H1 (cell line): Measurements from ENCODE around the gene FKBP10.

Source experiments
- CBX5 ChIP-seq: fragments of 300-800, 300-1000 bp; sonication (generic); IDR thresholded peaks from 2 replicates; pipeline ENCODE4 v1.7.1; 2016; ENCODE audit warnings: antibody characterized with exemption, low read length, low read depth
- CHD1 ChIP-seq: IDR thresholded peaks from 2 replicates; pipeline ENCODE4 v1.6.1; 2012; ENCODE audit warnings: low read depth, low read length, improper control_type of control experiment
- CHD2 ChIP-seq: IDR thresholded peaks from 2 replicates; pipeline ENCODE4 v1.6.1; 2012; ENCODE audit warnings: low read length, improper control_type of control experiment
- EGR1 ChIP-seq: IDR thresholded peaks from 2 replicates; pipeline ENCODE4 v1.6.1; 2011; ENCODE audit warnings: low read depth, low read length, borderline replicate concordance
- MAFK ChIP-seq: IDR thresholded peaks from 2 replicates; pipeline ENCODE4 v1.6.1; 2012; ENCODE audit warnings: low read depth, mild to moderate bottlenecking, improper control_type of control experiment, low read length
- POLR2A ChIP-seq, 2 experiments: IDR thresholded peaks; 1 replicate in 1 of 2; 2 replicates in 1 of 2; pipeline ENCODE4 v1.6.1; 2011; ENCODE audit warnings: low read depth in 2 of 2, low read length in 2 of 2, mild to moderate bottlenecking in 2 of 2; ENCODE audit errors: control extremely low read depth in 1 of 2
- POLR2AphosphoS5 ChIP-seq: IDR thresholded peaks from 2 replicates; pipeline ENCODE4 v1.6.1; 2011; ENCODE audit warnings: low read depth, low read length
- RFX5 ChIP-seq: IDR thresholded peaks from 2 replicates; pipeline ENCODE4 v1.6.1; 2011; ENCODE audit warnings: low read depth, low read length, improper control_type of control experiment, borderline replicate concordance
- RXRA ChIP-seq: IDR thresholded peaks from 2 replicates; pipeline ENCODE4 v1.6.1; 2011; ENCODE audit warnings: low read depth, mild to moderate bottlenecking, low read length, moderate library complexity; ENCODE audit not compliant: insufficient read depth
- SAP30 ChIP-seq: fragments of 300-600 bp; sonication (generic); IDR thresholded peaks from 2 replicates; pipeline ENCODE4 v1.7.1; 2012; ENCODE audit warnings: low read length, moderate library complexity, mild to moderate bottlenecking, inconsistent platforms; ENCODE audit not compliant: insufficient read depth, insufficient replicate concordance
- YY1 ChIP-seq: IDR thresholded peaks from 2 replicates; pipeline ENCODE4 v1.6.1; 2011; ENCODE audit warnings: low read depth, mild to moderate bottlenecking, low read length
- TF ChIP-seq, protein P1 (sequence below), 3 experiments: IDR thresholded peaks; 1 replicate in 2 of 3; 2 replicates in 1 of 3; pipeline versions ENCODE4 v1.5.1 to v1.6.1; 2011; ENCODE audit warnings: low read length in 3 of 3, mild to moderate bottlenecking in 3 of 3, inconsistent platforms in 2 of 3, low read depth in 1 of 3, moderate library complexity in 1 of 3; ENCODE audit not compliant: insufficient read depth in 1 of 3; ENCODE audit errors: control extremely low read depth in 1 of 3
- TF ChIP-seq, protein P2 (sequence below): IDR thresholded peaks from 2 replicates; pipeline ENCODE4 v1.6.1; 2011; ENCODE audit warnings: low read length, improper control_type of control experiment

- no peak for TF ChIP-seq YY1
- no peak for TF ChIP-seq POLR2A (IDR thresholded peaks at IDR 0.05; ENCODE audit: control extremely low read depth in 1 of 2, low read depth in 2 of 2, low read length in 2 of 2)
- TF ChIP-seq EGR1 = no peak
- TF ChIP-seq, protein P1, sequence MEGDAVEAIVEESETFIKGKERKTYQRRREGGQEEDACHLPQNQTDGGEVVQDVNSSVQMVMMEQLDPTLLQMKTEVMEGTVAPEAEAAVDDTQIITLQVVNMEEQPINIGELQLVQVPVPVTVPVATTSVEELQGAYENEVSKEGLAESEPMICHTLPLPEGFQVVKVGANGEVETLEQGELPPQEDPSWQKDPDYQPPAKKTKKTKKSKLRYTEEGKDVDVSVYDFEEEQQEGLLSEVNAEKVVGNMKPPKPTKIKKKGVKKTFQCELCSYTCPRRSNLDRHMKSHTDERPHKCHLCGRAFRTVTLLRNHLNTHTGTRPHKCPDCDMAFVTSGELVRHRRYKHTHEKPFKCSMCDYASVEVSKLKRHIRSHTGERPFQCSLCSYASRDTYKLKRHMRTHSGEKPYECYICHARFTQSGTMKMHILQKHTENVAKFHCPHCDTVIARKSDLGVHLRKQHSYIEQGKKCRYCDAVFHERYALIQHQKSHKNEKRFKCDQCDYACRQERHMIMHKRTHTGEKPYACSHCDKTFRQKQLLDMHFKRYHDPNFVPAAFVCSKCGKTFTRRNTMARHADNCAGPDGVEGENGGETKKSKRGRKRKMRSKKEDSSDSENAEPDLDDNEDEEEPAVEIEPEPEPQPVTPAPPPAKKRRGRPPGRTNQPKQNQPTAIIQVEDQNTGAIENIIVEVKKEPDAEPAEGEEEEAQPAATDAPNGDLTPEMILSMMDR (IDR thresholded peaks at IDR 0.05; ENCODE audit: control extremely low read depth in 1 of 3, insufficient read depth in 1 of 3, low read depth in 1 of 3, low read length in 3 of 3) = no peak
- TF ChIP-seq SAP30 = no peak
- TF ChIP-seq RFX5 = no peak
- no peak for TF ChIP-seq MAFK
- TF ChIP-seq CBX5 = no peak
- no peak for TF ChIP-seq POLR2AphosphoS5
- TF ChIP-seq CHD1 = no peak
- TF ChIP-seq, protein P2, sequence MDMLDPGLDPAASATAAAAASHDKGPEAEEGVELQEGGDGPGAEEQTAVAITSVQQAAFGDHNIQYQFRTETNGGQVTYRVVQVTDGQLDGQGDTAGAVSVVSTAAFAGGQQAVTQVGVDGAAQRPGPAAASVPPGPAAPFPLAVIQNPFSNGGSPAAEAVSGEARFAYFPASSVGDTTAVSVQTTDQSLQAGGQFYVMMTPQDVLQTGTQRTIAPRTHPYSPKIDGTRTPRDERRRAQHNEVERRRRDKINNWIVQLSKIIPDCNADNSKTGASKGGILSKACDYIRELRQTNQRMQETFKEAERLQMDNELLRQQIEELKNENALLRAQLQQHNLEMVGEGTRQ = no peak
- TF ChIP-seq CHD2 = no peak
- no peak for TF ChIP-seq RXRA
Observed at GRCh38 chr17:41868568-41868967, 55.8 kb downstream of the FKBP10 start.
